ENCODE results near the gene DDHD1.
"Not testable (repeated sequence)": the region's sequence is repeated elsewhere in the genome, so short reads cannot be mapped to it uniquely, and the experiment has no call there.

Gene DDHD1

DNA sequence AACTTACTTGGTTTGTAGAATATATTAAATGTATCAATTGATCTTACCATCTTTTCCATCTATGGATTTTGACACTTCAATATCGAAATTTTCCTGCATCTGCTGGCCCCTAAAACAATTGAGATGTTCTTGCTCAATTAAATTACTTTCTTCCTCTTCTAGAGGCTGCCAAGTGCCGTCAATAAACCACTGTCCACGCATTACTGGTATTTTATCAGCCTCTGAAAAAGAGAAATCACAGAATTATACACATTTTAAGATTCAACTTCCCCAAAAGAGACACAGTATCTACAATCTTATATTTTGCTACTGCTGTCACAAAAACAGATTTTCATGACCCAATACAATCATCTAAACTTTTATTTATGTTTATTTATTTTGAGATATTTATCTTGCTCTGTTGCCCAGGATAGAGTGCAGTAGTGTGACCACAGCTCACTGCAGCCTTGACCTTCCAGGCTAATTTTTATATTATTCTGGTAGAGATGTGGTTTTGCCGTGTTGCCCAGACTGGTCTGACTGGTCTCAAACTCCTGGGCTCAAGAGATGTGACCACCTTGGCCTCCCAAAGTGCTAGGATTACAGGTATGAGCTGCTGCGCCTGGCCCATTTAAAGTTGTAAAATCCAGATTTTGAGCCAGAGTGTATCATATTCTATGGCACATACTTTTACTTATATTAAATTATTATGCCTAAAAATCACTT is 49.3 kb downstream of the DDHD1 start:
- DNase-seq: no peak

- DNase-seq: no peak
Measured at GRCh38 chr14:53093206-53093605, 59.9 kb downstream of the DDHD1 start.

- no peak for DNase-seq
Measured at GRCh38 chr14:53090853-53091252, 62.3 kb downstream of the DDHD1 start.

- DNase-seq: not testable (repeated sequence)
Measured at GRCh38 chr14:53084954-53085353, 68.2 kb downstream of the DDHD1 start.

DNA sequence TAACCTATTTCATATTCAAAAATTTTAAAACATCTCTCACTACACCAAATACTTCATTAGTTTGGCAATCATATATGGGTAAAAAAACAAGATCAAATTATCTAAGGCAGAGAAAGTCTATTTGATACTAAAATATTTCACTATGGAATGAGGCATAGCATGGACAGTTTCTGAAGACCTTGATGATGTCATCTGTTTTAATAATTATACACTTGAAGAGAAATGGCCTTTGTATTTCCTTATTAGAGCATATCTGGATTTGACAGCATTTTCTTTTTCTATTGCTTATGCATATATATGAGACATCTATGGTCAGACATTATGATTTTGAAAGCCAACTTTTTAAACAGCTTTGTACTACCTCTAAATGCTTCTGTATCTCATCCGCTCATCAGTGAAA is 88.6 kb downstream of the DDHD1 start:
- DNase-seq: no peak

- no peak for DNase-seq
Measured at GRCh38 chr14:53062856-53063255, 90.3 kb downstream of the DDHD1 start.

DNA sequence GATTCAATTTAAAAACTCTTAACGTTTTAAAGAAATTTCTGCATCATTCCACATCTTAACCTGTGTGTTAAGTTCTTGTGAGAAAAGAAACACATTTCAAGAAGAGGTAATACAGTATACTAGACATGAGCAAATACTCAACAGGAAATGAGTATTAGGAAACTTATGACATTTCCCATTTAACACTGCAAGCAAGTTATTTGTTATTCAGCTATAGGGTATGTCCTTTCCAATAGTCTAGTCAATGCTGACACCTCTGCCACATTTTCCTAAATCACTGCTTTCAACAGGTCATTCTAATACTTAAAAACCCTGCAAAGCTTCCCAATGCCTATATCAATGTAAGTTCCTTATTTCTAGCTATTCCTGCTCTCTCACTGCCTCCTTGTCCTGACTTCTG is 93.1 kb downstream of the DDHD1 start:
- DNase-seq: no peak

GRCh38 chr14:53055003-53055402 is 98.1 kb downstream of the DDHD1 start:
- DNase-seq: no peak

DNA sequence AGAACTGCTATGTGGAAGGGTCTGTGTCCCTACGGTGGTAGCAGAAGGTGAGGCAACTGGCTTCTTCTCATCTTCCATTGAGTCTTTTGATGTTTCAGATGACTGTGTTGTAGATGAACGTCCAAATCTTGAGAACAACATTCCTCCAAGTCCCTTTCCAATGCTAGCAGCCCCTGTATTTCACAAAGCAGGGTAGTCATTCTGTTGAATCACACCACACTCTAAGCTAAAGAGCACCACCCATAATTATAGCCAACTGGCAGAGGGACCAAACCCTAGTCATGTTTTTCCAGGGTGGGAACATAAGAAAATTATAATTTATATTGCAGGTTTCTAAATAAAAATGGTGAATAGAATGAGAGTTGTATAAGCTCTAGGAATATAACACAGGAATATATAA is 98.7 kb downstream of the DDHD1 start:
- DNase-seq: no peak

GRCh38 chr14:53048631-53049030 is 104.5 kb downstream of the DDHD1 start:
- no peak for DNase-seq

DNA sequence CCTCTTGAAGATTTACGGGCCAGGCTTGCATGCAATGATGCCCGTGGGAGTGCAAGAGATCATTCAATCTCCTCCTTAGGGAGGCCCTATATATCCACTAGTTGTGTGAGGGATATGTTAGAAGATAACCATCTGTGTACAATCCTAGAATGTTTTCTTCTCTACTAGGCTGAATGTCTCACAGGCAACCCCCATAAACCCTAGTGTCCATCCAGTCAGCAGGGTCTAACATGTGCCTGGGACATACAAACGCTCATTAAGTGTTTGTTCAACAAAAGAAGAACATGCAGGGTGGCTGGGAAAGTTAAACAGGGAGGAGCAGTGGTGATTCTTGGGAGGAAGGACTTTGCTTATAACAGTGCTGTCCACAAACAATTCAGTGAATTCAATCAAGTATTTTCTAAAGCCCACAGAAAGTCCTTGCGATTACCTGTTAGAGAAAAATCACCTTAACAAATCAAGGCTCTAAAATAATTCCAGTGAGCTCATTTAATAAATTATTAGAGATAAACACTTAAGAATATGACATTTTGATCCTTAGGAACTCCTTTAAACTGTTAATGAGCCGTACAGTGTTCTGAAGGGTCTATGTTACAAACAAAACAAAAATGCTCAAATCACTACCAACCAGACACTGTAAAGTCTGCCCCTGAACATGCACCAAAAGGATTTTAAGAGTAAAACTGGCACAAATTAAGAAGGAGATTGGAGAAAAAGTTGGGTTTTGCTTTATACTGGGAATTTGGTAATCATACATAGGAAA is 105.6 kb downstream of the DDHD1 start:
- no peak for DNase-seq

GRCh38 chr14:53044486-53044885 is 108.6 kb downstream of the DDHD1 start:
- DNase-seq: no peak

- DNase-seq: no peak
Measured at GRCh38 chr14:53043027-53043581, 110.0 kb downstream of the DDHD1 start.

DNA sequence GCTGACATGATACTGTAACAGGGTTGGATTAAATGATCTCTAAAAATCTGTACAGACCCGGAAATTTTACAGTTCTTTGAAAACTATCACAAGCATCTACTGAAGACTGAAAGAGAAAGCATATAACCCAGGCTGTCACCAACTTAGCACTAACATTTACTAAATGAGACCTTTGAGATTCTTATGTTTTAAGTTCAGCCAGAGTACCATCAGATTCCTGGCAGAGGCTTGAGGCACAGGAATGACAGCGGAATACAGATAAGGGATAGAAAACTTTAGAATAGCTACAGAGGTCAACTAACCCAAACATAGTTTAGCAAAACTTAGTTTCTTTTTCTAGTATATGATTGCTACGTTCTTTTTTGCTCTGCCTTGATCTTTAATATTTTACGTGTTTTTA is 110.6 kb downstream of the DDHD1 start:
- DNase-seq: no peak

DNA sequence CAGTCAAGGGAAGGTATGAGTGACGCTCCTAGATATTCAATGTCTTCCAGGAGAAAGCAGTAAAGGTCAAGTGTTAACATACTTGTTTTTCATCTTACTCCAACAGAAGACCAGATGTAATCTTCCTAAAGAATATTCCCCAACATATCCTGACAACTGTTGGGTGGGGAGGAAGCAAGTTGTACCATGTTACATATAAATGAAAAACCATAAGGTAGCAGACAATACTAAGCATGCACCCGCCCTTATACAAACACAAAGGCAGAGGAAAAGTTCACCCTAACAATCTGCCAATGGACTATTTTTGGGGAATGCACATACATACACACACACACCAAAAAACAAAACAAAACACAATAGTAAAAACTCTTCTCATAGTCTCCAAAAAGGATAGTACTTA is 112.1 kb downstream of the DDHD1 start:
- no peak for DNase-seq

GRCh38 chr14:53038629-53039028 is 114.5 kb downstream of the DDHD1 start:
- no peak for DNase-seq

GRCh38 chr14:53037016-53037415 is 116.1 kb downstream of the DDHD1 start:
- no peak for DNase-seq

- DNase-seq: no peak
Measured at GRCh38 chr14:53035336-53036210, 117.5 kb downstream of the DDHD1 start.

GRCh38 chr14:53034688-53035230 is 118.4 kb downstream of the DDHD1 start:
- no peak for DNase-seq

- no peak for DNase-seq
Measured at GRCh38 chr14:53034036-53034435, 119.1 kb downstream of the DDHD1 start.

DNA sequence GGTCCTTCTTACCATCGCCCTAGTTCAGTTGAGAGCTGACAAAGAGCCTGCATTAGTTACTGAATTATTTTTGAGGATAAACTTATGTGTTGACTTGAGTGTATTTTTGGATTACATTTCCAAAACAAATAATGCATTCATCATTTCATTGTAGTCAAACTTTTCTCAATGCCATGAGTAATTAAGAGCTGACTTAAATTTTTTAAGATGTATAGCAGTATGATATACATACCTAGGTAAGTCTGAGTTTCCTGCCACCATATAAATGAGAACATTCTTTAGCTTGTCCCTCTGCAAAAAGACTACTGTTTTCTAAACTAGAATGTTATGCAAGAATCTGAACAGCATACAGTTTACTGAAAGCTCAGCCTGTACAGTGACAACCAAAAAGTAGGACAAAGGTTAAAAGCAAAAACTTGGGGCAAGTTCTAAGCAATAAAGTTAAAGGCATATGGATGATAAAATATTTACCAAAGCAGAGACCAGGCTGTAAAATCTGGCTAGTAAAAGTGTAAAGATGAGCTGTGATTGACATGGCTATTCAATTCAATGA is 120.2 kb downstream of the DDHD1 start:
- DNase-seq: no peak

DNA sequence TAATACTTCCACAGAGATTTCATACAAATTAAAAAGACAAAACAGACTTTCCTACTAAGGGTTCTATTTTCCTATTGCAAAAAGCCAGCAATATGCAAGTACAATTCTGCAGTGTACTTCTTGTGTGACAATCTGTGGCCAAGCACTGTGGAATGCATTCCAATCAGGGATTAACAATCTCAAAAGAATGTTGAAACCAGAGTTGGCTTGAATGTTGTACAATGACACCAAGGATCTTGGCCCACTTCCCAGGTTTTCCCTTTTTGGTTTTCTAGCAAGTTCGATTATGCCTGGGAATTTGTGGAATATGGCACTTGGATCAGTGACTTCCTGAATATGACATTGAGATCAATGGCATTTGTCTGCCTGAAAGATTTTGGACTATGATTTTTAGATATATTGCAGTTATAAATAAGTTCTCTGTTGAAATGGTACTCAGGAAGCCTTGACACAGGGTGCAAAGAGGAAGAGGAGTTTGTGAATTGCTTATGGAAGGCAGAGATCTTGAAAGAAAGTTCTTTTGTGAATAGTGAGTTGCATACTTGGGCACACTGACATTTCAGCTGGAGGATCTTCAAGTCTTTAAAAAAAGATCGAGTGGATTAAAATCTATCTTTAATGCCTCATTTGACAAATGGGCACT is 120.8 kb downstream of the DDHD1 start:
- DNase-seq: no peak
